ENCODE data around the gene ANKRD9.

Gene ANKRD9

GRCh38 chr14:102497998-102498677 lies 11.4 kb downstream of the ANKRD9 start:
- DNase-seq, result no peak

GRCh38 chr14:102496958-102497744 lies 12.4 kb downstream of the ANKRD9 start:
- no peak for DNase-seq

DNA sequence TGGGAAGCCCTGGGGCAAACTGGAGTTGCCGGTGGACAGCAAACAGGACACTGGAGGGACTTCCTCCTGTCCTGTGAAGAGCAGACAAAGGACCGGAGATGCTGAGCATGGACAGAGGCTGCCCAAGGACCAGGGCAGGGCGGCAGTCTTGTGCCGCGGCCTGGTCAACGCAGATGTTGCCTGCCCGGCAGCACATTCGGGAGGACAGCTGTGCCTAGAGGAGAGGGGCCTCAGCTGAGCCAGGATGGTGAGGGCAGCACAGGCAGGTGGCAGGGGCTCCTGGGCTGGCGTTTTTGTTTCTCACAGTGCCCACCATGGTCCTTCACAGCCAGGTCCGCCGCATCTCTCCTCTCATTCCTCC lies 13.3 kb downstream of the ANKRD9 start:
- no peak for DNase-seq

GRCh38 chr14:102495491-102496330 lies 13.9 kb downstream of the ANKRD9 start:
- no peak for DNase-seq

DNA sequence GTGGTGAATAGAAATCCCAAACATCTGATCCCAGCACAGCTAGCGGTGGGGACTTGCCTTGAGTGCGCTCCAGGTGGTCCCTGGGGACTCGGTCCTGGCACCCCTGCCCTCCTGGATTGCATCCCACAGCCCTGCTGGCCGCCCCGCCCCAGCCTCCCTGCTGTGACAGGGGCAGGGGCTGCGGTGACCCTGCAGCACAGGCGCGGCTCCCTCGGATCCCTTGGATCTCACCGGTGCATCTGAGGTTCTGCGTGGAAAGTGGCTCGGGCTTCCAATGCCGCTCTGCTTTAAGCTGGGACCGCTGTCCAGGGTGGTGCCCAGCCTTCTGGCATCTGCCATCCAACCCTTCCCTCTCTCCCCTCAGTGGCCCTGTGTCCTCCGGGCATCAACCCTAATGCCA lies 16.0 kb downstream of the ANKRD9 start:
- DNase-seq, result no peak

DNA sequence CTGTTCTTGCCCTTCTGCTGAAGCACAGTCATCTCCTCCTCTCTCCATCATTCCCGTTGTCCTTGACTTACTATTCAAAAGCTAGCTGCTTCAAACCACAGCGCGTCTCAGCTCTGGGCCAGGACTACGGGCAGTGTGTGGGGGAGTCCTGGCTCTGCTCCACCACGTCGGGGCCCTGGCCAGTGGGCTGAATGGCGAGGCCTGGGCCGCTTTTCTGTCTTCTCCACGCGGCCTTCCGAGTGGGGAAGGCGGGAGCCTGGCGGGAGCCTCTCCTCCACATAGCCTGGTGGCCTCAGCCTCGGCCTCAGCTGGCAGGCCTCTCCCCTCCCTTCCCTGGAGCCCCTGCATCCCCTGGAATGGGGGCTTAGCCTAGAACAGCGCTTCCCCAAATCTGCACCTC lies 16.5 kb downstream of the ANKRD9 start:
- no peak for DNase-seq

DNA sequence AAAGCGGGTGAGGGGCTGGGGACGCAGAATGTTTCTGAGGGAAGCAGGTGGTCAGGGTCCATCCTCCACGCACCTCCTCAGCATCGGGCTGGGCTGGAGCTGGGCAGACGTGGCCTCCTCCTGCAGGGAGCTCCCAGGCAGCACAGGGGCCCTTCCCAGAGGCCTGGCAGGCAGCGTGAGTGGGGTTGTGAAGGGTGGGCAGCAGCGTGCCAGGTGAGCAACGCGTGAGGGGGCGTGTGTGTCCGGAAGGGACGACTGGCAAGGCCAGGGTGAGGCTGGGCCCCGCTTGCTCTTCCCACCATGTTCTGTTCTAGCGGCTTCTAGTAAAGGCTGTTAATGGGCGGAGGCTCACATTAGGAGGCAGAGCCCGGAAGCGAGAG lies 17.1 kb downstream of the ANKRD9 start:
- DNase-seq, result no peak

DNA sequence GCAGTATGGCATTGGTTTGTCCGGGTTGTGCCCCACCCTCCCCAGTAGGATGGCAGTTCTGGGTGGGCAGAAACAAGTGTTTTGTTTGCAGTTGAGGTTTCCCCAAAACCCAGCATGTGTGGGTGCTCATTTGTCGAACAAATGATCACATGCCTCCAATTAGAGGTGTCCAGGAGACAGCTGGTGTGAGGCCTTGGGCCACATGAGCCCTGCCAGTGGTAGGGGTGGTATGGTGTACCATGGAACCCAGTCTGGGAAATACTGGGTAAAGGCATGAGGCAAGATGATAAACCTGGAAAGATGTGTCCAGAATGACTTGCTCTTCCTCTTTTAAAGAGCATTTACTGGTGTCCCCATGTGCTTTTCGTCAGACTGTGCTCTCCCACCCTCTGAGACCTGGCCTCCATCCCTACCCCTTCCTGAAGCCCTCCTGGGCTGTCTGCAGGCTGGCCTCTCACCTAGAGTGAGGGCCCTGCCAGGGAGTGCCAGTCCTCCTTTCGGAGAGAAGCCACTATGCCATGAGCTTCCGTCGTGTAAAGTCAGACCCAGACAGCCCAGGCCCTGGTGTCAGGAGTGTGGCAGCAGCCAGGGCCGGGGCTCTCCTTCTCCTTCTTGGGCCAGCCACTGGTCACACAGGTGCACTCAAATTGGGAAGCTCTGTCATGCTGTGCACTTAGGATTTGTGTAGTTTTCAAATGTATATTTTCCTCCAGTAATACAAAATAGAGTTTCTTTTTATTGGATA lies 17.6 kb downstream of the ANKRD9 start:
- no peak for DNase-seq

DNA sequence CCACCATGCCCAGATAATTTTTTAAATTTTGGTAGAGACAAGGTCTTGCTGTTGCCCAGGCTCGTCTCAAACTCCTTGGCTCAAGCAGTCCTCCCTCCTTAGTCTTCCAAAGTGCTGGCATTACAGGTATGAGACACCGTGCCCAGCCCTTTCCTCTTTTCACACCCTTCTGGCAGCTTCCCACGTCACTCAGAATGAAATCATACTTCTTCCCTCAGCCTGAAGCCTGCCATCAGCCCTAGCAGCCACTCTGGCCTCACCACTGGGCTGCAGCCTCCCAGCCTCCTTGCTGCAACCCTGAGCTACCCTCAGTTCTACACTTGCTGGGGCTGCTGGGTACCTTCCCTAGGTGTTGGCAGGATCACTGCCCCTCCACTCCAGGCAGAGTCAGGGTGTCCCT lies 18.2 kb downstream of the ANKRD9 start:
- DNase-seq, result no peak

- DNase-seq, result no peak
Measured at GRCh38 chr14:102490456-102490855, 19.1 kb downstream of the ANKRD9 start.

DNA sequence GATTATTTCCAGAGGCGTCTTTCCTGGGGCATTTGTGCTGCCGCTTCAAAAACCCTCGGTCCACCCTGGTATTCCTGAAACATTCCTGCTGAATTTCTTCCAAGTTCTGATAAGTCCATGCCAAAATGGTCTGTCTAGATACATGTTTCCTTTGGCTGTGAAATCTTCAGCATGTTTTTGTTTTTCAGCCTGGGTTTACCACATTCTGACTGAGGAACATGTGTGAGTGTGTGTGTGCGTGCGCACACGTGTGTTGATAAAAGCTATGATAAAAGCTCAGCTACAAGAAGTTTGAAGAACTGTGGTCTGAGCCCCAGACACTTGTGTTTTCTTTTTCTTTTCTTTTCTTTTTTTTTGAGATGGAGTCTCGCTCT lies 22.4 kb downstream of the ANKRD9 start:
- DNase-seq, result no peak

DNA sequence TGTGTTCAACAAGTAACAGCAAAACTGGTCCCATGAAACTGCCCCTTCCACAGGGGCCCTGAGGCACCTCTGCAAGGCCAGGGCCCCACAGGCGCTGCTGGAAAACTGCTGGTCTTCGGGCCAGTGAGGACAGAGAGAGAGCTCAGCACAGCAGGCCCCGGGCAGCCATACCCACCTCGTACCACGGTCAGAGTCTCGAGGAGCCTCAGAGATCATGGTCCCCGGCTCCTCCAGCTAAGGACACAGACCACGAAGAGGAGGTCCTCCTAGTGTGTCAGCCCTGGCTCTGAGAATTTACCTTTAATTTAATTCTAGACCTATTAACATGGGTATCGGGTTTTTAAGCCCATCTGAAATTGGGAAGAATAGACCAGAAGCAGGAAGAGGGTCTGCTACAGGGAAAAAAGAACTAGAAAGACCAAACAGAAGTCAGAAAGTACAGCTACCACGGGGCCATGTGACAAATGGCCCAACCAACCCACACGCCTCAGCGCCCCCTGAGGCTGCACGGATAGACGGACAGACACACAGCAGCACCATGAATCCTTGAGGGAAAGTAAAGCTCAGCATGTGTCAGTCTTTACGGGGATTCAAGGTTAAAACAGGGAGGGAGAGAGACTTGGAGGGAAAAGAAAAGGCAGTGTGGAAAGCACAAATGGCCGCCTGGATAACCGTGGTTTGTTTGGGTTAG lies 22.9 kb downstream of the ANKRD9 start:
- DNase-seq, result no peak

DNA sequence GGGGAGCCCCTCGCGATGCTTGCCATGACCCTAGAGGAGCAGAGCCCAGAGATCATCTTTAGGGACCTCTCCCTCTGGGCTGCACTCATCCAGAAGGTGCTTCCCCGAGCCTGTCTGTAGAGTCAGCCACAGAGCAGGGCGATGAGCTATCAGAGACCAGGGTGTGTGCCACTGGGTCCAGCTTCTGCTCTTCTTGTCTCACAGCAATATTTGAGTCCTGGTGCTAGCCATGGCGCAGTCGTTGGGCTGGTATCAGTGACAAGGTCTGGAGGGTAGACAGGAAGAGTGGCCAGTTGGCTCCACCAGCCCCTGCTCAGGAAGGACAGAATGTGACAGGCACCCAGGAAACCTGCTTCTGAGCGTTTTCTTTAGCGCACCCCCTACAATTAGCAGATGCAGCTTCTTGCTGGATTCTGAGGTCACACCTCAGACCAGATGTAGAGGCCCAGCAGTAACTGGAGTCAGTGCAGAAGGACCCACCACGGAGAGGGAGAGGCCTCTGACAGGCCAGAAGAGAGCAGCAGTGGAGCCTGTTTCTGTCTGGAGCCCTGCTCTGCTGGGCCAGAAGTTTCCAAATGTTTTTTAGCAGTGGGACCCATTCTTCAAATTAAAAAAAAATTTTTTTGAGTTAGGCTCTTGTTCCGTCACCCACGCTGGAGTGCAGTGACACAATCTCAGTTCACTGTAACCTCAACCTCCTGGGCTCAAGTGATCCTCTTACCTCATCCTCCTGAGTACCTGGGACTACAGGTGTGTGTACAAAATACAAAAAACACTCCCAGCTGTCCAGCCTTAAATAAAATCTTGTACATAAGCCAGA lies 23.7 kb downstream of the ANKRD9 start:
- no peak for DNase-seq

DNA sequence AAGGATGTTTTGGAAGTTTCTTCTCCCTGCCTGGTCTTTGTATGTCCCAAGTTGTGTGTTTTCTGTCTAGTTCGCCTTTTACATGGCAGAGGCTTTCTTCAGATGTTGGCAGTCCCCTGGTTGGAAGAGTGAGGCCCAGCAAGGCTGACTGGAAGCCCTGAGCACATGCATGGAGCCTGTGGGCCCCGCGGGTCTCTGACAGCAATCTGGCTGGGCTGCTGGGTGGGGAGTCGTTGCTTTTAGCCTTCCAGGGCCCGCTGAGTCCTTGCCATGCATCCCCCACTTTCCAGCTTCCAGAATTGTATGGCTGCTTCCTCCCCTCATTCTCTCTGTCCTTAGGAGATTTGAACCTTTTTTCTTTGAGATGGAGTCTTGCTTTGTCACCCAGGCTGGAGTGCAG lies 25.3 kb downstream of the ANKRD9 start:
- DNase-seq, result no peak

DNA sequence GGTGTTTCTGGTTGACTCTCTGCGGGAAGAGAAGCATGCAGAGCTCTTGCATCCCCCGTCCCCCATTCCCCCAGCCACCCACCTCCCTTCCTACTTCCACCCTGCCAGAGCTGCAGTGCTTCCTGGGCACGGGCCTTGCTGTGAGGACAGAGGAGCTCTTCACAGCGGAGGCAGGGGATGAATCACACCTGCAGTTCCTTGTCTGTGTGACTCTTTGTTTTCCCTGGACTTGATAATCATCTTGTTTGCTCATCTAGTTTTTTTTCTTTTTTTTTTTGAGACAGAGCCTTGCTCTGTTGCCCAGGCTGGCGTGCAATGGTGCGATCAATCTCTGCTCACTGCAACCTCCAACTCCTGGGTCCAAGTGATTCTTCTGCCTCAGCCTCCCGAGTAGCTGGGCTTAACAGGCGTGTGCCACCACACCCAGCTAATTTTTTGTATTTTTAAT lies 27.8 kb downstream of the ANKRD9 start:
- DNase-seq, result no peak

GRCh38 chr14:102481371-102481770 lies 28.2 kb downstream of the ANKRD9 start:
- DNase-seq, result no peak

DNA sequence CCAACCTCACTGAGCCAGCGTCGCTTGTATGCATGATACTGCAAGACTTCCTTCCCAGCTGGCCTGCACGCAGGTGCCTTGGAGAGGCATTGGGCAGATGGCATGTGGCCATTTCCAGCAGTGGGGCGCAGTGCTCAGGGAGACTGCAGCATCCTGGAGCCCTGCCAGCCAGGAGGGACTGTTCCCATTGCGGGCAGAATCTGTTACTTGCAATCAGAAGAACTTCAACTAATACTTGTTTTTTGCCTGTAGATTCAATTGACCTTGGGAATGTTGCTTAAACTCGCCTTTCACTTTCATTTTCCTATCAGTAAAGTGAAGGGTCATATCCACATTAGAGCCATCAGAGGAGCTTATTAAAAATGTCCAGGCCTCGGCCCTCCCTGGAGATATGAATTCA lies 29.8 kb downstream of the ANKRD9 start:
- DNase-seq, result no peak

DNA sequence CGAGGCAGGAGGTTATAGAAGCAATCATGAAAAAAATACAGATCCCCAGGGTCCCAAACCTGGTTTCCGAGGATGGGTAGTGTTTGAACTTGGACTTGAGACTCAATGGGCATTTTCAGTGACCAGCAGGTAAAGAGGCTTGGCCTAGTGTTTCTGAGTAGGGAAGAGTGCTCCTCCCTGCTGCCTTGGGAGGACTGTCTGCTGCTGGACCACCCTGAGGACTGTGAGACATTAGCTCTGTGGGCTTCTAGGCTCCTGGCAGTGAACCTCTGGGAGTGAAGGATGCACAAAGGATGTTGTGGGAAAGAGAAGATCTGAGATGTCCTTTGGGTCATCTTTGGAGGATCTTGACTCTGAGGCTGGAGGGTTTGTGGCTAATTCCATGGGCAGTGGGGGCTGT lies 30.5 kb downstream of the ANKRD9 start:
- DNase-seq, result no peak

GRCh38 chr14:102474934-102475333 lies 34.6 kb downstream of the ANKRD9 start:
- DNase-seq, result no peak

DNA sequence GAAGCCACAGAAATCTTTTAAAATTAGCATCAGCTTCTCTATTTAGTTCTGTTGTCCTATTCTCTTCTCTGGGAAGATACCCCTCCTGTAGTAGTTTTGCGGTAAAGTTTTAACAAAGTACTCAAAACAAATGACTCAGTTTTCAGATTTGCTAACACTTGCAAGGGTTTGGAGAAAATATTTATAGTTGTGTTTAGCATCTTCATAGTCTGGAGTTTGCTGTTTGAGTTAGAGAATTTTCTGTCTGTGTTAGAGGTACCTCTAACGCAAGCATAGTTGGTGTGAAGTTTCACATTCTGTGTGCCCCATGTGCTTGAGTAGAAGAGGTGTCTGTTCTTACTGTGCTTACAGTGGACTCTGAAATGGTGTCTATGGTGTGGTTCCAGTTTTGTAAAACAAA lies 36.0 kb downstream of the ANKRD9 start:
- no peak for DNase-seq

DNA sequence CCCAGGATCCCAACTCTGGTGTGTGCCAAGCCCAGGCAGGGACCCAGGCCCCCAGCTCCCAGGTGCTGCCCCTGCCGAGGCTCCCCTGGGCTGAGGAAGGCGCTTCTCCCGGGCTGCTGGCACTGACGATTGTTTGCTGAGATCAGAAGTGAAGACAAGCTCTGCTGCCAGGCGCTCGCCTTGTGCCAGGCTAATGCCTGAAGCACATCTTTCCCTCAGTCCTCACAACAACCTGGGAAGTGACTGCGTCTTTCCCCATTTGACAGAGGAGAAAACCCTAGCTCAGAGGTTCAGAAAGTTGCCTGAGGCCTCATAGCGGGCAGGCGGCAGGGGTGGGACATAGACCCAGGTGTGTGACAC lies 36.8 kb downstream of the ANKRD9 start:
- DNase-seq, result no peak
